Amygdala (tissue), 56 donors: ENCODE measurements around the gene LRSAM1.
A peak's percentile ranks its signal among the peaks of the same experiment; 100 is the strongest.

Experiments used
- DNase-seq, 56 donors: peaks; one replicate each; lab custom pipeline; 2025; lab: John Stamatoyannopoulos, UW

Gene LRSAM1

DNA sequence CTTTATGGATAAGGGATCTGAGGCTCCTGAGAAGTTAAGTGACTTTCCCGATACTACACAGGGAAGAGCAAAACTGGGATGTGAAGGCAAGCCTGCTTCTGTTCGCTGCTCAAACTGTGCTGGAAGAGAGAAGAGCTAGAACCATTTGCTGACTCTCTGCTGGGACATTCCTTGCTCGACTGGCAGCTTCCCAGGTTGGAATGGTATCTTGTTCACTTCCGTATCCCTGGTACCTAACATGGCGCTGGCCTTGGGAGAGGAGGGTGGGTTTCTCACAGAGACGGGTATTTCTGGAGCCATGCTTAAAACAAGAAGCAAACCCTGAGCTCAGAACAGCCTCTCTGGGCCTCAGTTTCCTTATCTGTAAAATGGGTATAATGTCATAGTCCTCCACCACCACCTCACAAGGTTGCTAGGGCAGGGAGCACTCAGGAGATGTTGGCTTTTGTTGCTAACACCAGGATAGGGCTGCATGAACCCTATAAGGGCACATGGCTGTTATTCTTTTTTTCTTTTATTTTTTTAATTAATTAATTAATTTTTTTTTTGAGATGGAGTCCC lies 92.7 kb downstream of the LRSAM1 start:
- no peak for DNase-seq

GRCh38 chr9:127545196-127546124 lies 94.2 kb downstream of the LRSAM1 start:
- DNase-seq: peak in 52 of 56 donors; percentile 15 to 86 (median 61)

- no peak for DNase-seq
Measured at GRCh38 chr9:127546125-127546832, 95.0 kb downstream of the LRSAM1 start.

GRCh38 chr9:127548352-127548881 lies 97.1 kb downstream of the LRSAM1 start:
- DNase-seq: no peak

DNA sequence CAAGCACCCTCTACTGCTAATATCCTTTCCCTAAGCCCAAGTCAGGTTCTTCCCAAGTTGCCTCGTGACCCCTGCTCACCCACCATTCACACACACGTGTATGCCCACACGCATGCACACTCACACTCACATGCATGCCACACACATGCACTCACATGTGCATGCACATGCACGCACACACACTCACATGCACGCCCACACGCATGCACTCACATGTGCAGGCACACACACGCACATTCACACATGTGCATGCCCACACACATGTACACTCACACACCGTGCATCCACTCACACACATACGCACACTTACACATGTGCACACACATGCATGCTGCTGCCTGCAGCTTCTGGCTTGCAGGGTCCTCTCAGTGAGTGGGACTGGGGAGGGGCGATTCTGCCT lies 97.9 kb downstream of the LRSAM1 start:
- no peak for DNase-seq

GRCh38 chr9:127549751-127550150 lies 98.4 kb downstream of the LRSAM1 start:
- DNase-seq: no peak

DNA sequence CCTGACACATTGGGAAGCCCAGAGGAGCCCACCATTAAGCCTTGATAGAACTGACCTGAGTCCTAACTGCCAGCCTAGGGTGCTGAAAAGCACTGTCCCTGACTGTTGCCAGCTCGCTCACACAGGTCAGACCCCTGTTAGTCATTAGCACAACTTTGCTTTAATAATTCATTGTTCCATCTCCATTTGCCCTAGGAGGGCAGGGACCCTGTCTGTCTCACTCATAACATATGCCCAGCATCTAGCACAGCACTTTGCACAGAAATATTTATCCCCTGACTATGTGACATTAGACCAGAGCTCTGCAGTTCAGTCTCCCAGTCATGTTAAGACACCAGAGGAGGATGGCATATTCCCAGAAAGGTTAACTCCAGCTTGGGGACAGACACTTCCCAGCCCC lies 99.0 kb downstream of the LRSAM1 start:
- no peak for DNase-seq

DNA sequence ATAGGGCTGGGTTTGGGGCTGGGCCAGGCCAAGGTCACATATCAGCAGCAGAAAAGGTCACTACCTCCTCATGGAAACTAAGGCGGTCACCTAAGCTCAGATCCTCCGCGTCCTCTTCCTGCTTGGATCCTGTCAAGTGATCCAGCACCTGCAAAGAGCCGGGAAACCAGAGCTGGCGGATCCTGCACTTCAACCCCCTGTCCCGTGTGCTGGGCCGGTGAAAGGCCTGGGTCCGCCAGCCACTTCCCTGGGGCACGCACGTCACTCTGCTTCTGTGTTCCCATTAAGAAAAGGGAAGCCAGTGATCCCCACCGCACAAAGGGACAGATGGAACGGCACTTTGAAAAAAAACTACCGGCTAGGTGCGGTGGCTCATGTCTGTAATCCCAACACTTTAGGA lies 99.4 kb downstream of the LRSAM1 start:
- no peak for DNase-seq
